Inflammatory macrophage treated with lipopolysaccharide for 4 hours (primary cell): Measurements from ENCODE around the gene ATXN1.
"Not testable (repeated sequence)": the region's sequence is repeated elsewhere in the genome, so short reads cannot be mapped to it uniquely, and the experiment has no call there.

Experiments used
- DNase-seq: peaks from one replicate; pipeline ENCODE4 v3.0.0-alpha.2; 2020

The ATXN1 gene

GRCh38 chr6:16470502-16471221 is 290.6 kb downstream of the ATXN1 start:
- no peak for DNase-seq

GRCh38 chr6:16468991-16469615 is 292.2 kb downstream of the ATXN1 start:
- no peak for DNase-seq

- DNase-seq: no peak
Measured at GRCh38 chr6:16466800-16467553, 294.3 kb downstream of the ATXN1 start.

- DNase-seq: no peak
Measured at GRCh38 chr6:16464045-16464444, 297.2 kb downstream of the ATXN1 start.

- not testable (repeated sequence) for DNase-seq
Measured at GRCh38 chr6:16463246-16463645, 298.0 kb downstream of the ATXN1 start.

- DNase-seq: no peak
Measured at GRCh38 chr6:16461491-16461890, 299.8 kb downstream of the ATXN1 start.

- DNase-seq: not testable (repeated sequence)
Measured at GRCh38 chr6:16459472-16459871, 301.8 kb downstream of the ATXN1 start.

- no peak for DNase-seq
Measured at GRCh38 chr6:16452348-16452747, 308.9 kb downstream of the ATXN1 start.

- DNase-seq: no peak
Measured at GRCh38 chr6:16450821-16451220, 310.4 kb downstream of the ATXN1 start.

- DNase-seq: no peak
Measured at GRCh38 chr6:16450285-16450684, 311.0 kb downstream of the ATXN1 start.

GRCh38 chr6:16446273-16446672 is 315.0 kb downstream of the ATXN1 start:
- no peak for DNase-seq

GRCh38 chr6:16442031-16442430 is 319.2 kb downstream of the ATXN1 start:
- DNase-seq: no peak

- no peak for DNase-seq
Measured at GRCh38 chr6:16441262-16441661, 320.0 kb downstream of the ATXN1 start.

- no peak for DNase-seq
Measured at GRCh38 chr6:16440636-16441212, 320.5 kb downstream of the ATXN1 start.

- DNase-seq: peak; percentile 40
Measured at GRCh38 chr6:16438718-16439591, 322.3 kb downstream of the ATXN1 start.

- DNase-seq: no peak
Measured at GRCh38 chr6:16437984-16438383, 323.3 kb downstream of the ATXN1 start.

- DNase-seq: no peak
Measured at GRCh38 chr6:16437095-16437494, 324.2 kb downstream of the ATXN1 start.

- no peak for DNase-seq
Measured at GRCh38 chr6:16436550-16436949, 324.7 kb downstream of the ATXN1 start.

GRCh38 chr6:16434885-16435284 is 326.4 kb downstream of the ATXN1 start:
- DNase-seq: peak; percentile 33

GRCh38 chr6:16433338-16433890 is 327.8 kb downstream of the ATXN1 start:
- no peak for DNase-seq

GRCh38 chr6:16432075-16433032 is 328.9 kb downstream of the ATXN1 start:
- DNase-seq: no peak
